ENCODE data around the gene RPL41.

DNA sequence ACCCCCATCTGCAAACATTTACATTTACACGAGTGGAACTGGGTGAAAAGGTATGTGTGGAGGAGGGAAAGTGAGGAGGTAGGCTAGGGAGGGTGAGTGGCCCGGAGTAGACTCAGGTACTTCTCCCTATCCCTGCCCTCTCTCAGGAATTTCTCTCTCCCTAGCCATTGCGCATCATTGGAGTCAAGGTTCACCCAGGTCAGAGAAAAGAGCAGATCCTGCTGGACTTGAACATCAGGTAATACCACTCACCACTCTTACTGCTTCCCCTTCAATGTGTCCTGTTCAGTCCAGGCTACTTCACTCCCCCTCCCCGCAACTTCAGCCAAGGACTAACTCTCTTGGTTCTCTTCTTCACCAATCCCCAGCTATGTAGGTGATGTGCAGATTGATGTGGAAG, 14.4 kb downstream of the RPL41 start:
- TF ChIP-seq, protein P1, sequence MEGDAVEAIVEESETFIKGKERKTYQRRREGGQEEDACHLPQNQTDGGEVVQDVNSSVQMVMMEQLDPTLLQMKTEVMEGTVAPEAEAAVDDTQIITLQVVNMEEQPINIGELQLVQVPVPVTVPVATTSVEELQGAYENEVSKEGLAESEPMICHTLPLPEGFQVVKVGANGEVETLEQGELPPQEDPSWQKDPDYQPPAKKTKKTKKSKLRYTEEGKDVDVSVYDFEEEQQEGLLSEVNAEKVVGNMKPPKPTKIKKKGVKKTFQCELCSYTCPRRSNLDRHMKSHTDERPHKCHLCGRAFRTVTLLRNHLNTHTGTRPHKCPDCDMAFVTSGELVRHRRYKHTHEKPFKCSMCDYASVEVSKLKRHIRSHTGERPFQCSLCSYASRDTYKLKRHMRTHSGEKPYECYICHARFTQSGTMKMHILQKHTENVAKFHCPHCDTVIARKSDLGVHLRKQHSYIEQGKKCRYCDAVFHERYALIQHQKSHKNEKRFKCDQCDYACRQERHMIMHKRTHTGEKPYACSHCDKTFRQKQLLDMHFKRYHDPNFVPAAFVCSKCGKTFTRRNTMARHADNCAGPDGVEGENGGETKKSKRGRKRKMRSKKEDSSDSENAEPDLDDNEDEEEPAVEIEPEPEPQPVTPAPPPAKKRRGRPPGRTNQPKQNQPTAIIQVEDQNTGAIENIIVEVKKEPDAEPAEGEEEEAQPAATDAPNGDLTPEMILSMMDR (conservative IDR thresholded peaks at IDR 0.05; ENCODE audit: low read depth, low read length) = no peak
- TF ChIP-seq EZH2 (IDR thresholded peaks at IDR 0.05; ENCODE audit: low read length, unreplicated experiment) = no peak
